DOHH2 (cell line): ENCODE results near the gene GRIN2C.
A peak's percentile ranks its signal among the peaks of the same experiment; 100 is the strongest.
"Not testable (repeated sequence)": the region's sequence is repeated elsewhere in the genome, so short reads cannot be mapped to it uniquely, and the experiment has no call there.

ENCODE experiments used
- H3F3A ChIP-seq: fragments of 200-600 bp; sonication (generic), shearing (Covaris generic); 2 replicates; pipeline ENCODE4 v1.6.0; 2016; ENCODE audit warnings: antibody characterized with exemption, mild to moderate bottlenecking; ENCODE audit not compliant: control insufficient read depth, insufficient read depth
- H3K27ac ChIP-seq: fragments of 200-600 bp; sonication (generic); 2 replicates; pipeline ENCODE4 v1.5.1; 2014; ENCODE audit warnings: low read depth, mild to moderate bottlenecking, low read length, moderate library complexity
- H3K27me3 ChIP-seq: fragments of 200-600 bp; sonication (generic); 2 replicates; pipeline ENCODE4 v1.6.1; 2014; ENCODE audit warnings: mild to moderate bottlenecking, low read length, mixed read lengths; ENCODE audit not compliant: control insufficient read depth
- H3K36me3 ChIP-seq: fragments of 200-600 bp; sonication (generic); 2 replicates; pipeline ENCODE4 v1.6.1; 2014; ENCODE audit warnings: mild to moderate bottlenecking, low read length, moderate library complexity, mixed read lengths; ENCODE audit not compliant: control insufficient read depth
- H3K4me1 ChIP-seq: fragments of 200-600 bp; sonication (generic); 2 replicates; pipeline ENCODE4 v1.6.1; 2014; ENCODE audit warnings: mild to moderate bottlenecking, low read length, mixed read lengths; ENCODE audit not compliant: control insufficient read depth
- H3K4me2 ChIP-seq: fragments of 200-600 bp; sonication (generic); 2 replicates; pipeline ENCODE4 v1.6.0; 2014; ENCODE audit warnings: mild to moderate bottlenecking, low read length, moderate library complexity
- H3K4me3 ChIP-seq: fragments of 200-600 bp; sonication (generic); 2 replicates; pipeline ENCODE4 v1.5.1; 2014; ENCODE audit warnings: mild to moderate bottlenecking, low read length, mixed read lengths
- H3K79me2 ChIP-seq: fragments of 200-600 bp; sonication (generic); 2 replicates; pipeline ENCODE4 v1.6.1; 2014; ENCODE audit warnings: mild to moderate bottlenecking, low read length, mixed read lengths; ENCODE audit not compliant: control insufficient read depth
- H3K9me2 ChIP-seq: fragments of 200-600 bp; sonication (generic); replicated peaks from 2 replicates; pipeline ENCODE4 v1.6.1; 2014; ENCODE audit warnings: mild to moderate bottlenecking, low read length, mixed read lengths; ENCODE audit not compliant: control insufficient read depth
- H3K9me3 ChIP-seq: fragments of 200-600 bp; sonication (generic); 2 replicates; pipeline ENCODE4 v1.6.1; 2014; ENCODE audit warnings: antibody characterized with exemption, low read length, mixed read lengths; ENCODE audit not compliant: control insufficient read depth, insufficient read depth
- H4K20me1 ChIP-seq: fragments of 200-600 bp; sonication (generic); 2 replicates; pipeline ENCODE4 v1.6.0; 2014; ENCODE audit warnings: low read depth, mild to moderate bottlenecking, antibody characterized with exemption, low read length, moderate library complexity; ENCODE audit not compliant: control insufficient read depth, insufficient read depth
- EZH2phosphoT487 ChIP-seq: fragments of 200-600 bp; sonication (generic); IDR thresholded peaks from 2 replicates; pipeline ENCODE4 v1.6.1; 2017; ENCODE audit warnings: borderline replicate concordance, mild to moderate bottlenecking, antibody characterized with exemption, low read length, moderate library complexity, mixed read lengths
- TF ChIP-seq, protein P1 (sequence below): fragments of 200-600 bp; sonication (generic); IDR thresholded peaks from one replicate; pipeline ENCODE4 v1.5.1; 2014; ENCODE audit warnings: antibody characterized with exemption, mild to moderate bottlenecking, low read depth, low read length; ENCODE audit not compliant: poor library complexity, severe bottlenecking

Gene GRIN2C

DNA sequence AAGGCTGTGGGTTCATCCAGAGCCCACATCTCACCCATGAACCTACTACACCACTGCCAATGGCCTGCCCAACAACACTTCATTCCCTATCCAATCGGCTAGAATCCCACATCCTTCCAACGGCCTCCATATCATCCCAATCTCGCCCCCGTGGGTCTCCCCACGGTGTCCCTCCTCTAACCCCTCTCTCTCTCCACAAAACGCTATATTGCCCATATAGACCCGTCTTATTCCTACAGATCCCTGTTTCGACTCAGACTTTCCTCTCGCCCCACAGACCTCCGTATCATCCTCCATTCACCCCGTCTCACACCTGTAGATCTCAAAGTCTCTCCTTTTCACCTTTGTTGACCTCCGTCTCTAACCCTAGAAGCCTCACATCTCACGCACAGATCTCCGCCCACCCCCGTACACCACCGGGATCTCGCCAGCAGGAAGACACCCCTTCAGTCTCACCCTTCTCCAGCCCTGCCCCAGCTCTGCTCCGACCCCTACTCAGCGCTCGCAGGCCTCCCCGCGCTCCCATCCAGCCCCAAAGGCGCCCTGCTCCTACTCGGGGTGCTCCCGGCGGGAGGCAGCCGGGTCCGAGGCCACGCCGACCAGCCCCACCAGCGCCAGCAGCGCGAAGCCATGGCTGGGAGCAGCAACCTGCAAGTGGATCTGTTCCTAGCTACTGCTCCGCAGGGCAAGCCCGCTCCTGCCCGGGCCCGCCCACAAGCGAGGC, 12.8 kb upstream of the GRIN2C start, which contains the start of gene FDXR:
Gene FDXR (minus strand): TSS at position 682 of the 724 bp plus-strand sequence. CDS start 50 bp downstream, at position 632.
- TF ChIP-seq, protein P1, sequence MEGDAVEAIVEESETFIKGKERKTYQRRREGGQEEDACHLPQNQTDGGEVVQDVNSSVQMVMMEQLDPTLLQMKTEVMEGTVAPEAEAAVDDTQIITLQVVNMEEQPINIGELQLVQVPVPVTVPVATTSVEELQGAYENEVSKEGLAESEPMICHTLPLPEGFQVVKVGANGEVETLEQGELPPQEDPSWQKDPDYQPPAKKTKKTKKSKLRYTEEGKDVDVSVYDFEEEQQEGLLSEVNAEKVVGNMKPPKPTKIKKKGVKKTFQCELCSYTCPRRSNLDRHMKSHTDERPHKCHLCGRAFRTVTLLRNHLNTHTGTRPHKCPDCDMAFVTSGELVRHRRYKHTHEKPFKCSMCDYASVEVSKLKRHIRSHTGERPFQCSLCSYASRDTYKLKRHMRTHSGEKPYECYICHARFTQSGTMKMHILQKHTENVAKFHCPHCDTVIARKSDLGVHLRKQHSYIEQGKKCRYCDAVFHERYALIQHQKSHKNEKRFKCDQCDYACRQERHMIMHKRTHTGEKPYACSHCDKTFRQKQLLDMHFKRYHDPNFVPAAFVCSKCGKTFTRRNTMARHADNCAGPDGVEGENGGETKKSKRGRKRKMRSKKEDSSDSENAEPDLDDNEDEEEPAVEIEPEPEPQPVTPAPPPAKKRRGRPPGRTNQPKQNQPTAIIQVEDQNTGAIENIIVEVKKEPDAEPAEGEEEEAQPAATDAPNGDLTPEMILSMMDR, result no peak
- TF ChIP-seq EZH2phosphoT487, result no peak
- Histone ChIP-seq H3K79me2 (peaks cover 11% of the 10 kb centered on the region), H3K4me2 (peak within 1 kb of the TSS; percentile 98), H3F3A (peaks cover 7% of the 10 kb centered on the region), H3K36me3 (0 out of 2 replicates have a peak, but pooled peaks cover 3% of the 10 kb centered on the region), H4K20me1 (no peaks in the 10 kb centered on the region), H3K27me3 (no peaks in the 10 kb centered on the region), H3K4me1 (peaks cover 18% of the 10 kb centered on the region), H3K4me3 (peak within 1 kb of the TSS; percentile 96), H3K9me3 (no peaks in the 10 kb centered on the region), H3K27ac (peak within 1 kb of the TSS; percentile 60), H3K9me2 (no peaks in the 10 kb centered on the region)

DNA sequence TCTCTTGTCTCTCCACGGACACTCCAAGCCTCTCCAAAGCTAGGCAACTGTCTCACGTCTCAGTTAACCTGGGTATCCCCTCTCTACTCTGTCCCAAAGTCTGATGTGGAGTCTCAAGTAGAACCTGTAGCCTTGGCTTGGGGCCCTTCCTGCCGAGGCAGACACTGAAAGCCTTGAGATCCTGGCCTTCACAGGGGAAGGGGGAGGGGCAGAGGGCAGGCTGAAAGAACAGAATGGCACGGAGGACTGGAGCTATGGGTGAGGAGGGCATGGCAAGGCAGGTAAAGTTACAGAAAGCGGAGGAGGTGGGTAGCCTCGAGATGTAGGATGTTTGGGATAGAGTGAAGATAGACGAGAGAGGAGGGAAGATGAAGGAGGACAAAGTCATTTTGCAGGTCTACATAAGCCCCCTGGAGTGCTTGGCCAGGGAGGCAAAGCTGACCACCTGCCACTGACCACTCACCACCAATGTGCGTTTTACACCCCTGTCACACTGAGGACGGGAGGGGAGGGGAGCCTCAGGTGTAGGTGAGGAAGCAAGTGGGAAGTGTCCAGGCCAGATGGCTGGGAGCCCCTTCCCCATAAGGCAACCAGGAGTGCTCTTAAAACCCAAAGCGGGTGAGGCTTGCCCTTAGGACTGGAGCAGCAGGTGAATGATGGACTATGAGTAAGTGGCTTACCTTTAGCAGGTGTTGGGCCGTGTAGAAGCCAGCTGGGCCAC, 11.8 kb upstream of the GRIN2C start:
- H4K20me1 ChIP-seq, result no peaks in the 10 kb centered on the region
- H3K4me3 ChIP-seq, result peak overlapping the region; percentile 96

DNA sequence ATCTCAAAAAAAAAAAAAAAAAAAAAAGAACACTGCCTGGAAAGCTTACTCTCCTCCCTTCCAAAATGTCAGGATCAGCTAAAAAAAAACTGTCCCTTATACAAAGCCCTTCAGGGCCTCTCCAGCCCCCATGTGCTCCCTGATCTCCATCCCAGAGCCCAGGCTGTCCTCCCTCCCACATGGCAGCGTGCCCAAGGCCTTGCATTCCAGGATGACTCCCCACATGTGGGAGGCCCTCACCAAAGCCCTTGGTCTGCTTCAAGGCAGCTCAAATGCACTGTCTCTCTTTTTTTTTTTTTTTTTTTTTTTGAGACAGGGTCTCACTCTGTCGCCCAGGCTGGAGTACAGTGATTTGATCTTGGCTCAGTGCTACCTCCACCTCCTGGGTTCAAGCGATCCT, 10.8 kb upstream of the GRIN2C start:
- H3K4me3 ChIP-seq, result no peak overlapping the region
- H3K36me3 ChIP-seq, result 0 out of 2 replicates have a peak, but pooled peaks cover 3% of the 10 kb centered on the region
- H3K27me3 ChIP-seq, result no peaks in the 10 kb centered on the region
- no peaks in the 10 kb centered on the region for H3K9me3 ChIP-seq
- H3F3A ChIP-seq, result peaks cover 7% of the 10 kb centered on the region
- H3K4me1 ChIP-seq, result peaks cover 18% of the 10 kb centered on the region
- no peaks in the 10 kb centered on the region for H4K20me1 ChIP-seq
- peaks cover 11% of the 10 kb centered on the region for H3K79me2 ChIP-seq
- no peak overlapping the region for H3K27ac ChIP-seq
- H3K4me2 ChIP-seq, result no peak overlapping the region
- no peaks in the 10 kb centered on the region for H3K9me2 ChIP-seq
- TF ChIP-seq, protein P1, result no peak

More for the DNA sequence above, 11.8 kb upstream of the GRIN2C start:
- Histone ChIP-seq H3F3A (peaks cover 7% of the 10 kb centered on the region), H3K27ac (no peak overlapping the region), H3K4me1 (peaks cover 18% of the 10 kb centered on the region), H3K9me2 (no peaks in the 10 kb centered on the region), H3K27me3 (no peaks in the 10 kb centered on the region), H3K9me3 (no peaks in the 10 kb centered on the region), H3K79me2 (peaks cover 11% of the 10 kb centered on the region), H3K36me3 (0 out of 2 replicates have a peak, but pooled peaks cover 3% of the 10 kb centered on the region), H3K4me2 (peak overlapping the region; percentile 98)
- TF ChIP-seq, protein P1, result no peak
- TF ChIP-seq EZH2phosphoT487, result no peak

DNA sequence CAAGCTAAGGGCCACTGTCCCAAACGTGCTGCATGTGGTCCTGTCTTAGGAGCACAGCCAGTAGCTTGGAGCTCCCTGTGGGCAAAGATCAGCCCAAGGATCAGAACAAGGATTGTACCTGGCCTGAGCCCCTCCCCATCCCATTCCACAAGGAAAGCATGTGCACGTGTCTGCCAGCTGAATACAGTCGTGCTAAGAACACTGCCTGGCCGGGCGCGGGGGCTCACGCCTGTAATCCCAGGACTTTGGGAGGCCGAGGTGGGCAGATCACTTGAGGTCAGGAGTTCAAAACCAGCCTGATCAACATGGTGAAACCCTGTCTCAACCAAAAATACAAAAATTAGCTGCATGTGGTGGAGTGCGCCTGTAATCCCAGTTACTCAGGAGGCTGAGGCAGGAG, 10.3 kb upstream of the GRIN2C start:
- H3K4me1 ChIP-seq, result peaks cover 18% of the 10 kb centered on the region
- H3K36me3 ChIP-seq, H3F3A ChIP-seq, H3K9me2 ChIP-seq, H4K20me1 ChIP-seq, H3K27ac ChIP-seq, H3K4me3 ChIP-seq, H3K4me2 ChIP-seq, H3K27me3 ChIP-seq, H3K9me3 ChIP-seq: not testable (repeated sequence)
- peaks cover 11% of the 10 kb centered on the region for H3K79me2 ChIP-seq
